Activated CD4-positive, CD25-positive, alpha-beta regulatory T cell treated with anti-CD3 and anti-CD28 coated beads, Interleukin-2, amount 50 U/mL, for 16 hours (primary cell): ENCODE data around the gene ACSM3.
A peak's percentile ranks its signal among the peaks of the same experiment; 100 is the strongest.
"Not testable (repeated sequence)": the region's sequence is repeated elsewhere in the genome, so short reads cannot be mapped to it uniquely, and the experiment has no call there.

Experiments used
- DNase-seq: peaks from one replicate; pipeline ENCODE4 v3.0.0-alpha.2; 2020; ENCODE audit warnings: low read depth, low spot score

ACSM3 gene

GRCh38 chr16:20760346-20760745 is 3.5 kb upstream of the ACSM3 start:
- DNase-seq: no peak

GRCh38 chr16:20761175-20761574 is 2.6 kb upstream of the ACSM3 start:
- no peak for DNase-seq

GRCh38 chr16:20762404-20763123 is 1.2 kb upstream of the ACSM3 start:
- no peak for DNase-seq

- DNase-seq: not testable (repeated sequence)
Observed at GRCh38 chr16:20764448-20764847, 634 bp downstream of the ACSM3 start.

GRCh38 chr16:20765732-20766131 is 1.9 kb downstream of the ACSM3 start:
- DNase-seq: no peak

- no peak for DNase-seq
Observed at GRCh38 chr16:20766294-20766693, 2.5 kb downstream of the ACSM3 start.

- DNase-seq: no peak
Observed at GRCh38 chr16:20767577-20767976, 3.8 kb downstream of the ACSM3 start.

- DNase-seq: no peak
Observed at GRCh38 chr16:20768121-20768520, 4.3 kb downstream of the ACSM3 start.

GRCh38 chr16:20768818-20769217 is 5.0 kb downstream of the ACSM3 start:
- DNase-seq: no peak

- DNase-seq: no peak
Observed at GRCh38 chr16:20773679-20774078, 9.9 kb downstream of the ACSM3 start.

- peak; percentile 16 for DNase-seq
Observed at GRCh38 chr16:20774703-20775362, 11.0 kb downstream of the ACSM3 start.

GRCh38 chr16:20781697-20782096 is 17.9 kb downstream of the ACSM3 start:
- DNase-seq: no peak

GRCh38 chr16:20782470-20782869 is 18.7 kb downstream of the ACSM3 start:
- DNase-seq: no peak

- DNase-seq: no peak
Observed at GRCh38 chr16:20784204-20784603, 20.4 kb downstream of the ACSM3 start.

GRCh38 chr16:20789130-20789529 is 25.3 kb downstream of the ACSM3 start:
- DNase-seq: no peak

- DNase-seq: no peak
Observed at GRCh38 chr16:20791923-20792612, 28.3 kb downstream of the ACSM3 start.

- no peak for DNase-seq
Observed at GRCh38 chr16:20798364-20798763, 34.5 kb downstream of the ACSM3 start.

- DNase-seq: no peak
Observed at GRCh38 chr16:20799599-20799998, 35.8 kb downstream of the ACSM3 start.

GRCh38 chr16:20801278-20801677 is 37.5 kb downstream of the ACSM3 start:
- no peak for DNase-seq

- no peak for DNase-seq
Observed at GRCh38 chr16:20803192-20803560, 39.4 kb downstream of the ACSM3 start.

GRCh38 chr16:20803561-20804214 is 39.9 kb downstream of the ACSM3 start:
- DNase-seq: no peak

GRCh38 chr16:20805684-20806167 is 41.9 kb downstream of the ACSM3 start:
- DNase-seq: not testable (repeated sequence)
